Pulmonary artery endothelial cell (primary cell): Measurements from ENCODE around the gene GRM7. TPM values are rescaled to one million over a fixed set of nuclear protein-coding genes. Genes with fewer than 3 reads are reported as not detected.

Experiments used
- DNase-seq: peaks from one replicate; pipeline ENCODE4 v3.0.0-alpha.2; 2011; ENCODE audit warnings: low read depth, low spot score
- total RNA-seq: library from RNA; depleted of rRNA; stranded (reverse); fragments of >200 nt; gene quantifications from 2 replicates; pipeline ENCODE4 v1.2.3, GENCODE V29; 2014

The GRM7 gene
- total RNA-seq, 1 donor from 2014 or later, result not detected

GRCh38 chr3:7573330-7573729 is 712.4 kb downstream of the GRM7 start:
- no peak for DNase-seq

DNA sequence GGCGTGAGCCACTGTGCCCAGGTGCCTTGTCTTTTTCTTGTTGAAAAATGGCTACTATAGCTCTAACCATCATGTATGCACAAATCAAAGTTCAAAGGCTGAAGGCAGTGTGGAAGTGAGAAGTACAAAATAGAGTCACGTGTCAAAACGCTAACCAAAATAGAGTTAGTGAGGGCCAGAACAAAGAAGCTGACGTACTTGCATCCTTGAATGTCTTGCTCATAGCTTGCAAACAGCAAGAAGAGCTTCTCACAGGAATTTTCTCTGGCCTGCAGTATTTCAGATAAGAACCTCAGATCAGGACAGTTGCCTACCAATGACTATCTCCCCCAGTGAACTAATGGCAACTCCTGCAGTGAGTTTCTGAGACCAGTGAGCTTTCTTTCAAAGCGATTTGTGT is 713.5 kb downstream of the GRM7 start:
- DNase-seq, result no peak

DNA sequence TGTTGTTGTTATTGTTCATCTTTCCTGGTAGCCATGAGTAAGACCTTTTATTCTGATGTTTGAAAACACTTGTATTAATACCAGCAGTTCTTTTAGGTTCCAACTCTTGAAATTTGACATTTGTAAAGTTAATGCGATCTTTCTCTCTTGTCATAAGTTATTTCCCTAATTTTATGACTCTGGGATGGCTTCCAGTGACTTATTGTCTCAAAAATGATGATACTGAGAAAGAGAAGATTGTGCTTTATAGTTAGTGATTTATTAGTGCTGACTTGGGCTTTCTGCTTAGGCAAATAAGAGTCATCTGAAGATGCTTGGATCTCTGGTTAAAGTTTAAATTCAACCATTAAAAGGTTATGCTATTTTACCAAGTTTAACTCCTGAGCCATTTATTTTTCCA is 715.2 kb downstream of the GRM7 start:
- DNase-seq, result no peak

DNA sequence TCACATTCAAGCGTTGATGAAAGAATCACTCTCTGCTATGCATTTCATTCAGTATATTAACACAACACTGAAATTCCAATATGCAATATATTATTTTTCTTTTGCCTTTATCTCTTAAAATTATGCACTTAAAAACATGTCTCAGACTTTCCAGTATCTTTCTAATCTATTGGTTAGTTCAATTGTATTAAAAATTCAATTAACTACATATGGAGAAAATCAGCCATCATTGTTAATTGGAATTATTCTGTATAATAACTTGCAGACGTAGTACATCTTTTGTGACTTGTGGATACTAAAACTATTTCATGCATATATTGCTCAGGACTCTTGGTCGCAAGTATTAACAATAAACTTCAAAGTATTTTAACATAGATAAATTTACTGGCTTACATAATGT is 715.6 kb downstream of the GRM7 start:
- DNase-seq, result no peak

DNA sequence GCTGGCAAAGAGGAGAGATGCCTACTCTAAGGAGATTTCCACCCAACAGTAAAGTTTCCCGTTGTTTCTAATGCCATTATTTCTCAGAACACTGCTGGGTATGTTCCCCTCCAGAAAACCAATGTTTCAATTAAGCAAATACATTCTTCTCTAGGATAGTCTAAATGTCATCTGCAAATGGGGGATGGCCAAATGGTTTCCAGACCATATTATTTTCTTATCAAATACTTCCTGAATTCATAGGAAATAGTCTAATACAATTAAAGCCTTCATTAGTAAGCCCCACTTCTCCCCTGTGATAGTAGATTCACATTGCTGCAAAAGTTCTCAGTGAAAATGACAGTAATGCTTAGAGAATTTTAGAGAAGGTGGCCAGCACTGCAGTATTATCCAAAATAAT is 716.6 kb downstream of the GRM7 start:
- DNase-seq, result no peak

DNA sequence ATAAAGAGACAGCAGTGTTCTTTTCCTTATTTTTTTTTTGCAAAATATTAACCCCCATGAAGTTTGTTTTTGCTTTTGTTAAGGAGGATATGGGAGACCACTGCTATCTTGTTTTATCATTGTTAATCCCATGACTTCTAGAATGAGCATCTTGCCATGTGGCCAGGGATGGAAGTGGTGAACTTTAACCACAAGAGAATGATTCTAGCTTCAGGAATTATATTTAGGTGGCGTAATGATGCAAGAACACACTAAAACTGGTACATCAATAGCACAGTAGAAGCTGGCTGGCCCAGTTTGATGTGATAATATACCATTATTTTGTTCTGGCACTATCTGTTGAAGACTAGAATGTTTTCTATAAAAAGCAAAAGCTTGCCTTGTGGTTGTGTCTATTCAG is 720.9 kb downstream of the GRM7 start:
- DNase-seq, result no peak

DNA sequence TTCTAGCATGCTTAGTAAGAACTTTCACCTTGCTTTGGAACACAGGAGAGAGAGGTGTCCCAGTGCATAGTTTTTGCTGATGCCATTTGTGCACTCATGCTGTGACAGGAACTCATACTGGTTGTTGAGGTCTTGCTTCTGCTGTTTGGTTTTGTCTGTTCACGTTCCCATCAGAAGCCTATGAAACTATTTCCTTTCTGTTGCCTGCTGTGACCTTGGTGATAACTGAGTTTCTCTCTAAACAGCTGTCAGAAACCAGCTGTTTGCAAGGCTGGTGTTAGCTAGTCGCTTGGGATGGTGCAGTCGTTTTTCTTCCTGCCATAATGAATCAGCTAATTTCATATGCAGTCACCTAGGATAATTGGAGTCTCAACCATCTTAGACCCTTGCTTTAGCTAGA is 724.1 kb downstream of the GRM7 start:
- no peak for DNase-seq

GRCh38 chr3:7588236-7588635 is 727.3 kb downstream of the GRM7 start:
- no peak for DNase-seq

GRCh38 chr3:7589526-7589925 is 728.6 kb downstream of the GRM7 start:
- DNase-seq, result no peak

- DNase-seq, result no peak
Measured at GRCh38 chr3:7602297-7602696, 741.4 kb downstream of the GRM7 start.

DNA sequence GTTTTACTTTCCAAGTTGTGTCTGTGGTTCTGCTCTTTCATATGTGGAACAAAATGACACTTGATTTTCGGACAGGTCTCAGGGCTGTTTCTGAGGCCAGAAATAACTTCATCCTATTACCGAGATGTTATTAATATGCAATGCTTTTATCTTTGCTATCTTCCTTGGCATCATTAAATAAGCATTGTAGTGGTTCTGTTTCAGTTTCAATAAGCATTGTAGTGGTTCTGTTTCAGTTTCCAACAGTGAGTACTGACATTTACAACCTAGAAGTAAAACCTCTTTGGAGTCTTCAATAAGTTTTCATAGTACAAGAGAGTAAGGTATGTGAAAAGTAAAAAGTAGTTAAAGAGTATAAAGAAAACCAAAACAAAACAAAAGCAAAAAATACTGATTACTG is 746.2 kb downstream of the GRM7 start:
- DNase-seq, result no peak

GRCh38 chr3:7607676-7608075 is 746.8 kb downstream of the GRM7 start:
- no peak for DNase-seq

- DNase-seq, result no peak
Measured at GRCh38 chr3:7610634-7611033, 749.7 kb downstream of the GRM7 start.

DNA sequence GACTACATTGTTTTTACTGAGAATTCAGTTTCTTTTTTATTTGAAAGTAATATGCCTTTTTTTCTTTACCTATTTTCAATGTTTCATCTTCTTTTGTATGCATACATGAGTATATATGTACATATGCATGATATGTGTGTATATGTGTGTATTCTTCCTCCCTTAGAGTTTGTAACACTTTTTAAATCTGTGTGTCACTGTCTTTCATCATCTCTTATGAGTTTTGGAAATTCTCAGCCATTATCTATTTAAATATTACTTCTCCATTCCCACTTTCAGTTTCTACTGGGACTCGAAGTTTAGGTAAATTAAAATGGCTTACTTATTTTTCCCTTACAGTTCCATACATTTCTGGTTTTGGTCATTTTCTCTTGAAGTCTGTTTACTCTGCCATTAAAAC is 754.1 kb downstream of the GRM7 start:
- DNase-seq, result no peak

GRCh38 chr3:7618606-7619005 is 757.7 kb downstream of the GRM7 start:
- no peak for DNase-seq

DNA sequence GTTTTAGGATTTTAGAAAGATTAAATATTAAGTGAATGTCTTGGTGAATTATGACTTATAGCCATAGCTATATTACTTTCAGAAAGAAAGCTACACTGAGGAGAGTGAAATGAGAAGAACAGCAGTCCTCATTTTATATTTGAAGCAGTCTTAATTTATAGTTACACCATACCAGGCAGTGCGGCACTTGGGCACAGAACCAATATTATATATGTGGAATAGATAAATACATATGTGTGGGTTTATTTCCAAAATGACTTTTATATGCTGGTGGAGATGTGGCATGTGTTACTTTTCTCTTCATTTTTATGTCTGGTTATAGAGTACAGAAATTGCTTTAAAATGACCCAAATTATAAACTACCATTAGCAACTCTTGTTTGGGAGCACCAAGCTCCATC is 759.5 kb downstream of the GRM7 start:
- no peak for DNase-seq

DNA sequence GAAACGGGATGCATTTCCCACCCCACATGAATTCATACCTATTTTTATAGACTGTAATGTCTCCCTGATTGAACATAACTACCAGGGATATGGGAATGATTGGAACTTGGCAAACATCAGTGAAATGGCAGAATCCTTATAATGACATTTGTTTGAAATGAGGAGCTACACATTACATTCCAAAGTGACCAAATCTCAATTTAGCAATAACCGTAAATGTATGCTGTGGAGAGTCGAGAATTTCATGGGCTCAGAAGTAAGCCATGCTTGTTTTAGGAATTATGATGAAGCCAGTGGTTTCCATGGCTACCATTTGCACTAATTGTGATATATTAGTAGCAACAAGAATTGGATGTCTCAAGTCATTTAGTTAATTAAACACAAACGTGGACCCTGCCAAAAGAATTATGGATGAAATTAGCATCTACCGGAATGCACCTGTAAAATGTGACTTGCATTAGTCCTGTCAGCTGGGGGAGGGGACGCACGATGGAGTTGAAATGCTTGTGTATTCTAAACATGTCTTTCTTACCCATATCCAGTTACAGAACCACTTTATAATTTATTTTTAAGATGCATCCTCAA is 760.2 kb downstream of the GRM7 start:
- no peak for DNase-seq

GRCh38 chr3:7621651-7622050 is 760.7 kb downstream of the GRM7 start:
- DNase-seq, result no peak

DNA sequence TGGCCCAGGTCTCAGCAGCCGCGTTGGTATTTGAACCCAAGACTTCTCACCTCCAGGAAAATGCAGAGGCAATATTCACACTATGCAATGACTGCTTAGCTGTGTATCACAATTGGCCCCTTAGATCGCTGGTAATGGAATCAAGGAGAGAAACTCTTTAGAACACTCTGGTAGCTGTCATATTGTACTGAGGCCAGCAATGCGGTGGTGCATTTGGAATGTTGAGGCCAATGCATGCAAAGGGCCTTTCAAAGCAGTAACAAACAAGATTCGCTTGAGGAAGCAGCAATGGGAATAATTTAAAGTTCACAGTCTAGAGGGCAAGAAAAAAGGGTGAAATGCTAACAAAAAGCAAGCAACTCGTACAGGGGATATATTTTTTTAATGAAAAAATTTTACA is 764.1 kb downstream of the GRM7 start:
- no peak for DNase-seq

GRCh38 chr3:7630351-7630911 is 769.5 kb downstream of the GRM7 start:
- no peak for DNase-seq

DNA sequence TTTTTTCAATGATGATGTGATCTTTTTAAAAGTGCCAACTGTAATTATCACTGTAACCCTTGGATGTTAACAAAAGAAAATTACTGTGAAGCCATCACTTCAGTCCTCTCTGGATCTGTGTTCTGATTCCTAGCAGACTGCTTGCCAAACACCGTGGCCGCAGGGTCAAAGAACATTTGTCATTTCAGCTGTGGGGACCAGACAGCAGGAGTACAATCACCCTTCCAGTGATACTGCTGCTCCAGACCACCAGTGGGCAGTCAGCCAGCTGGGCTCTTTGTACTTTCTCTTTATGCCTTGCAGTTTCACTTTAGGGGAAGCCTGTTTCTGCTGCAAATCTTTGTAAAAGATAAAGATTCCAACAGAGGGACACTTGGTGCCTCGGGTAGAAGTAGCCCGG is 770.0 kb downstream of the GRM7 start:
- peak; percentile 41 for DNase-seq

DNA sequence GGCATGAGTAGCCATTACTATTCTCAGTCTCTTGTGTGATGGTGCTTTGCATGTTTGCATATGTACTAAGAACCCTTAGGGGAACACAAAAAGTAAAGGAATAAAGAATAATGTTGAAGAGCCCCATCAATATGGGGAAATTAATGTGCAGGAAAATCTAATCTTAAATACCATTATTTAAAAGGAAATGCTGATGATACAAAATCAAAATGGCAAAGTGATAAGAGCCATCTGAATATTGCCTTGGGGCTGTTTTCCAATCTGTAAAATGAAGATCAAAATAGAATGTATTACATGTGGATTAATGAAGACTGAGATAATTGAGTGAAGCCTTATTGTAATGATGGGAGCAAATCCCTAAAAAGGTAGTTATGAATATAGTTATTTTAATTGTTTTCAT is 771.4 kb downstream of the GRM7 start:
- DNase-seq, result no peak

GRCh38 chr3:7637694-7638093 is 776.8 kb downstream of the GRM7 start:
- no peak for DNase-seq

DNA sequence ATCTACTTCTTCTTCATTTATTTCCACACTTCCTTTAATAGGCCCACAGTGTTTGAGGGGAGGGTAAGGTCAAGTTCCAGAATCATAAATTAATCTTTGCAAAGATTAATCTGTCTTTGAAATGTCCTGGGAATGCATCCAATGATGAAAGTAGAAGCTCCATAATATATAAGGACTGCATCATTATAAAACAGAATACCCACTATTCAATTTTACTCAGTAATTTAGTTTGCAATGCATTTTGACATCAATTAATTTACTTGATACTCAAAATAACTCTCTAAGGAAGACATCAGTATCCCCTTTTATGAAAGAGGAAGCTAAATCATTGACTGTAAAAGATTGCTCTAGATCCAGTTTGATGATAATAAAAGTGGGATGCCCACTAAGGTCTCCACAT is 777.2 kb downstream of the GRM7 start:
- DNase-seq, result no peak
